ENCODE measurements around the gene GRK6.

GRCh38 chr5:177459357-177459756 lies 32.9 kb downstream of the GRK6 start:
- no peak for TF ChIP-seq POLR2AphosphoS5 (IDR thresholded peaks at IDR 0.05)
- TF ChIP-seq CTCF (IDR thresholded peaks at IDR 0.05) = no peak
